OCI-LY1 (cell line): ENCODE results near the gene DLX2.

ENCODE experiments used
- CTCF ChIP-seq: fragments of 200-600 bp; sonication (generic), shearing (Covaris generic); IDR thresholded peaks from 2 replicates; pipeline ENCODE4 v1.5.1; 2017; ENCODE audit warnings: mild to moderate bottlenecking, antibody characterized with exemption, low read length, moderate library complexity, mixed read lengths
- EZH2 ChIP-seq: fragments of 200-600 bp; sonication (generic), shearing (Covaris generic); IDR thresholded peaks from 2 replicates; pipeline ENCODE4 v1.8.0; 2017; ENCODE audit warnings: borderline replicate concordance, mixed run types, mild to moderate bottlenecking, antibody characterized with exemption, low read length, moderate library complexity, mixed read lengths

GRCh38 chr2:172063446-172063845, 39.3 kb downstream of the DLX2 start:
- no peak for TF ChIP-seq CTCF
- TF ChIP-seq EZH2: no peak
